ENCODE measurements around the gene DNAJC15.

The DNAJC15 gene

GRCh38 chr13:43079392-43079931 is 56.1 kb downstream of the DNAJC15 start:
- TF ChIP-seq CTCF (IDR thresholded peaks at IDR 0.05; ENCODE audit: low read depth, low read length, missing control alignments) = no peak
- in situ Hi-C loops (cut with HindIII; ENCODE audit: low sequenced_read_pairs) = no loop called here
- no peak overlapping the region for H3K4me3 ChIP-seq (ENCODE audit: low read depth, low read length)
- DNase-seq (ENCODE audit: low read depth) = no peak

GRCh38 chr13:43080199-43080598 is 56.8 kb downstream of the DNAJC15 start:
- no peak for DNase-seq (ENCODE audit: low read depth)
- in situ Hi-C loops (cut with HindIII; ENCODE audit: low sequenced_read_pairs) = loop anchor here (10.0 kb wide), 1 partner anchor 725 kb away; no protein-coding TSS in a partner anchor
- no peak overlapping the region for H3K4me3 ChIP-seq (ENCODE audit: low read depth, low read length)
- TF ChIP-seq CTCF (IDR thresholded peaks at IDR 0.05; ENCODE audit: low read depth, low read length, missing control alignments) = no peak

GRCh38 chr13:43081866-43082265 is 58.5 kb downstream of the DNAJC15 start:
- H3K4me3 ChIP-seq (ENCODE audit: low read depth, low read length) = no peak overlapping the region
- no peak for DNase-seq (ENCODE audit: low read depth)
- TF ChIP-seq CTCF (IDR thresholded peaks at IDR 0.05; ENCODE audit: low read depth, low read length, missing control alignments) = no peak
- in situ Hi-C loops (cut with HindIII; ENCODE audit: low sequenced_read_pairs) = loop anchor here (10.0 kb wide), 1 partner anchor 723 kb away; no protein-coding TSS in a partner anchor

DNA sequence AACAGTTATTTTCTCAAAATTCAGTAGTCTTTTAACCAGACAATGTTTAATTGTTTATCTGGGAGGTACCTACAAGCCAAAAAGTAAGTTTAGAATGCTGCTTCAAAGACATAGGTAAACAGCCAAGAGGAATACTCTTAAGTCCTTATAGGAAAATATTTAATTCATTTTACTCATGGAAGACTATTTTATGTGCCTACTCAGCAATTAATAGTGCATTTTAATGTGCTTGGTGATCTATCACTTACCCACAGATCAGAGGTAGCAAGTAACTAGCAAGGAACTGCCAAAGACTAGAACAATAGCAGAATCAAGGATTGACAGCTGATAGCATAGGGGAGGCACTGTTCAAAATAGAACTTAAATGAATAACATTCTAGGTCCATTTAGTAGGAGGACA is 60.4 kb downstream of the DNAJC15 start:
- no peak for DNase-seq (ENCODE audit: low read depth)
- in situ Hi-C loops (cut with HindIII; ENCODE audit: low sequenced_read_pairs) = loop anchor here (10.0 kb wide), 1 partner anchor 721 kb away; no protein-coding TSS in a partner anchor
- TF ChIP-seq CTCF (IDR thresholded peaks at IDR 0.05; ENCODE audit: low read depth, low read length, missing control alignments) = no peak
- H3K4me3 ChIP-seq (ENCODE audit: low read depth, low read length) = no peak overlapping the region

- DNase-seq (ENCODE audit: low read depth) = peak; percentile 44
- peak; percentile 4 for TF ChIP-seq CTCF (IDR thresholded peaks at IDR 0.05; ENCODE audit: low read depth, low read length, missing control alignments)
- no peak overlapping the region for H3K4me3 ChIP-seq (ENCODE audit: low read depth, low read length)
- in situ Hi-C loops (cut with HindIII; ENCODE audit: low sequenced_read_pairs) = loop anchor here (10.0 kb wide), 1 partner anchor 719 kb away; no protein-coding TSS in a partner anchor
These were observed 62.2 kb downstream of the DNAJC15 start for GRCh38 chr13:43085545-43085944.

DNA sequence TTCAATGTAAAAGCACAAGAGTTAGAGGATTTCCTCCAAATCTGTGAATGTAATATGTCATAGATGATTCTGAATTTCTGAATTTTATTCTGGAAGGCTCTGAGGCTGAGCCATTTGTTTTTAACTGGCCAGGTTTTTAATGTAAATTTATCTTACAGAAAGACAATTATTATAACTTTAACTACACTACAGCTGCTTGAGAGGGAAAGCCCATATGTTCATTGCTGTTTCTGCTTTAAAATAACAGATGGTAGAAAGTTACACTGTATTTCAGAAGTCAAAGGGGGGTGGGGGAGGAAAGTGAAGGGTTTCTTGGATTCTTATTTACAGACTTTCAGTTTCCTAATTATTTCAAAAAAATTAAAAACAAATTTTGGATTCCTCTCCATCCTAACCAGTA is 62.8 kb downstream of the DNAJC15 start:
- no peak for DNase-seq (ENCODE audit: low read depth)
- in situ Hi-C loops (cut with HindIII; ENCODE audit: low sequenced_read_pairs) = loop anchor here (10.0 kb wide), 1 partner anchor 719 kb away; no protein-coding TSS in a partner anchor
- H3K4me3 ChIP-seq (ENCODE audit: low read depth, low read length) = no peak overlapping the region
- no peak for TF ChIP-seq CTCF (IDR thresholded peaks at IDR 0.05; ENCODE audit: low read depth, low read length, missing control alignments)
